Activated CD8-positive, alpha-beta memory T cell treated with anti-CD3 and anti-CD28 coated beads for 36 hours (primary cell): Measurements from ENCODE around the gene RHOG. TPM values are rescaled to one million over a fixed set of nuclear protein-coding genes. Genes with fewer than 3 reads are reported as not detected.
"Not testable (repeated sequence)": the region's sequence is repeated elsewhere in the genome, so short reads cannot be mapped to it uniquely, and the experiment has no call there.

Experiments used
- CTCF ChIA-PET: fragments of 350-600 bp; sonication (Branson Sonifier 250); formaldehyde crosslinking; loops from one replicate; lab custom pipeline; 2021; ENCODE audit warnings: antibody characterized with exemption; lab: Charles Lee
- POLR2A ChIA-PET: fragments of 350-600 bp; sonication (Branson Sonifier 250); formaldehyde crosslinking; loops from one replicate; lab custom pipeline; 2021; ENCODE audit warnings: antibody characterized with exemption; lab: Charles Lee
- total RNA-seq, 2 experiments: library from RNA; stranded (reverse); gene quantifications; one replicate each; pipeline ENCODE4 v1.2.3, GENCODE V29; 2021

RHOG gene
- total RNA-seq, 2 experiments from 2014 or later = 188 to 190 TPM

DNA sequence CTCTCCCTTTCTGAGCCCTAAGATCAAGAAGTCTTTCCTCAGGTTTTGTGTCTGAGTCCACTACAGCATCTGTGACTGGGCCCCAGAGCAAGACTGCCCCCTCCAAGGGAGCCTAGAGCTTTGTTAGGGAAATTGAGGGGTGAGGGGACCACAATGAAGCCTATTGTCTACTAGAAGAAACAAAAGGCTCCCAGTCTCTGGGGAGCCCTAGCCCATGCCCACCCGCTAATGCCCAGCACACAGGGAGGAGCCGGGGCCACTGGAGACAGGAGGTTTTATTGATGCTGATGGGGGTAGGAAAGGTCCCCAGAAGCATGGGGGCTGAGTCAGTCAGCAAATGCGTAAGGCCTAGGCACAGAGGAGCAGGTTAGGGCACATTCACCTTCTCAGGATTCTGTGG, 14.0 kb downstream of the RHOG start:
- ChIA-PET CTCF (no interaction called here), POLR2A (no interaction called here)

- POLR2A ChIA-PET = interaction anchor here (0.6 to 0.9 kb wide), 3 partner anchors 15 to 27 kb away, joined by 3 read pairs; partner anchors contain the start of gene RHOG
- CTCF ChIA-PET = interaction anchor here (1.0 to 1.6 kb wide), 6 partner anchors 8 to 29 kb away, joined by 3 to 14 read pairs (median 4); partner anchors contain the start of gene PGAP2
Observed at GRCh38 chr11:3825473-3826154, 15.1 kb downstream of the RHOG start.

DNA sequence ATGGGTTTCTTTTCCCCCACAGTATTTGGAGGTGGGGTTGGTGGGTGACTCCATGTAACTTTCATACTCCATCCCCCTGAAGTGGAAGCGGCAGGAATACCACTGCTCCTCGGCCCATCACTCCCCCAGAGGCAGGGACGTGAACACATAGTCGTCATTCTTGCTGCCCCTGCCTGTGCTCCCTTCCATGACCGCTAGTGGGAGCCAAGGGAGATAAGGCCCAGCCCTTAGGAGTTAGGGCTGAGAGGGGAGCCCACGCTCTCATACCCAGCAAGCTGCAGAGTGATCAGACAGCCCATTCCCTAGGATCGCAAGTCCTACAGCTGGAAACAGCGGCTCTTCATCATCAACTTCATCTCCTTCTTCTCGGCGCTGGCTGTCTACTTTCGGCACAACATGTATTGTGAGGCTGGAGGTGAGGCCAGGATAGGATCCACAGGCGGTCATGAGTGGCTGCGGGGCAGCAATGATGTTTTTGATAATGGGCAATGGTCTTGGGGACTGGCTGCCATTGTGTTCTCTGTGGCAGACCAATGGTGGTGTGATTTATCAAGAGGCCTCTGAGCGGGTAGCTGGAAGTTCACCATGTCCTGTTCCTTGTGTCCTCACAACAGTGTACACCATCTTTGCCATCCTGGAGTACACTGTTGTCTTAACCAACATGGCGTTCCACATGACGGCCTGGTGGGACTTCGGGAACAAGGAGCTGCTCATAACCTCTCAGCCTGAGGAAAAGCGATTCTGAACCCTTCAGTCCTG, 15.9 kb downstream of the RHOG start:
- ChIA-PET POLR2A (interaction anchor here (0.6 to 0.9 kb wide), 3 partner anchors 16 to 26 kb away, joined by 3 read pairs; partner anchors contain the start of gene RHOG), CTCF (interaction anchor here (0.9 to 1.6 kb wide), 7 partner anchors 9 to 29 kb away, joined by 3 to 14 read pairs (median 3); partner anchors contain the start of gene PGAP2)

- POLR2A ChIA-PET = interaction anchor here (0.6 kb wide), 1 partner anchor 185 kb away, joined by 3 read pairs; no protein-coding TSS in a partner anchor
- CTCF ChIA-PET = interaction anchor here (0.8 to 1.8 kb wide), 3 partner anchors 9 to 249 kb away, joined by 3 to 14 read pairs (median 5); no protein-coding TSS in a partner anchor
Observed at GRCh38 chr11:3823762-3824506, 16.8 kb downstream of the RHOG start.

DNA sequence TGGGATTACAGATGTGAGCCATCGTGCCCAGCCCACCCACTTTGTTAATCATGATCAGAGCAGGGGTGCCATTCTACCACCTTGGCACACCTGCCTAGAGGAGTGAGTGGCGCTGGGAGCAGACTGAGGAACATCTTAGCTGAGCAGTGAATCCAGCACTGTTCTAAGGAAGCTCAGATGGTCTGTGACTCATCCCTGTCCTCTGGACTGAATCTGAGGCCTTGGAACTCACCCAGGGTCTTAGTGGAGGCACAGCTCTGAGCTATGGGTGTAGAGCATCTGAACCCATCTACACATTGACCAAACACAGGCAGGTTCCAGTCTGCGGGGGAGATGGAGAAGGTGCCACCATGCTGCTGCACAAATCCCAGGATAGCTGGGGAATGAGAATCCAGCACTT, 17.5 kb downstream of the RHOG start:
- ChIA-PET CTCF (interaction anchor here (0.8 to 1.8 kb wide), 2 partner anchors 9 to 250 kb away, joined by 3 to 5 read pairs; no protein-coding TSS in a partner anchor), POLR2A (interaction anchor here (0.6 kb wide), 1 partner anchor 186 kb away, joined by 3 read pairs; no protein-coding TSS in a partner anchor)

GRCh38 chr11:3822312-3822711, 18.4 kb downstream of the RHOG start:
- ChIA-PET POLR2A (interaction anchor here (0.6 kb wide), 1 partner anchor 126 kb away, joined by 3 read pairs; no protein-coding TSS in a partner anchor), CTCF (interaction anchor here (0.7 to 1.8 kb wide), 3 partner anchors 14 to 288 kb away, joined by 3 to 5 read pairs (median 4); partner anchors contain the start of gene PGAP2)

GRCh38 chr11:3820971-3821370, 19.8 kb downstream of the RHOG start:
- ChIA-PET CTCF (interaction anchor here (2.3 kb wide), 1 partner anchor 13 kb away, joined by 9 read pairs; the partner anchor contains the start of gene PGAP2), POLR2A (no interaction called here)

DNA sequence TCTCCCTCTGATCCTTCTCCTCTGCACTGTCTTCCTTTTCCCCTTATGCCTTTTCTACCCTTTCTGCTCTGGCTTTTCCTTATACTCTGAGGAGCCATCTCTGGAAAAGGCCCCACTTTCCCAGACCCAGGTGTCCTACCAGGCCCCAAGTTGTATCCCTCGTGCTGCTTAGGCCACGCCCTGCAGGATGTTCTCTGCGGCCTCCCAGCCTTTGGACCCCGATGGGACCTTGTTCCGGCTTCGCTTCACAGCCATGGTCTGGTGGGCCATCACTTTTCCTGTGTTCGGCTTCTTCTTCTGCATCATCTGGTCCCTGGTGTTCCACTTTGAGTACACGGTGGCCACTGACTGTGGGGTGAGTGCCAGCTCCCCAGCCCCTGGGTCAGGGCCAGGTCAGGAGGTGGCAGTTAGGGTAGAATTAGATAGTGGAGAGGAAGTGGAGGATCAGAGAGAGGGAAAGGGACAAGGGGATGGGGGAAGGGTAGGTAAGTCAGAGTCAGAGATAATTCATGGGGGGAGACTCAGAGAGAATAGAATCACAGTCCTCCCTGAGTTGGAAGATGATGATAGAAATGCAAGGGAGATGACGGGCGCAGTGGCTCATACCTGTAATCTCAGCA, 23.5 kb downstream of the RHOG start:
- ChIA-PET CTCF (no interaction called here), POLR2A (no interaction called here)

DNA sequence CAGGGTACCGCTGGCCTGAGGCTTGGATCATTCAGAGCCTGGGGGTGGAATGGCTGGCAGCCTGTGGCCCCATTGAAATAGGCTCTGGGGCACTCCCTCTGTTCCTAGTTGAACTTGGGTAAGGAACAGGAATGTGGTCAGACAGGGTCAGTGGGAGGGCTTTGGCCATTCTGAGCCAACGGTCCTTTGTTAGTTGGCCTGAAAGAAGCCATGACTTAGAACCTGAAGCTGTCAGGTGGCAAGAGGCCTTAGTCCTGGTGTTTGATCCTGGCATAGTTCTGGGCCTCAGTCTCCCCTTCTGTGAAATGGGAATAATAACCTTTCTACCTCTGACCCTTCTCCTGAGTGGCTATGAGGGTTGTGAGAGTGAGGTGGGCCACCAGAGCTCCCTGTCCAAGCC, 24.1 kb downstream of the RHOG start:
- POLR2A ChIA-PET = no interaction called here
- CTCF ChIA-PET = no interaction called here

- CTCF ChIA-PET = no interaction called here
- POLR2A ChIA-PET = no interaction called here
Observed at GRCh38 chr11:3815845-3816244, 24.9 kb downstream of the RHOG start.

- CTCF ChIA-PET = interaction anchor here (0.7 kb wide), 1 partner anchor 9 kb away, joined by 3 read pairs; no protein-coding TSS in a partner anchor
- POLR2A ChIA-PET = not testable (repeated sequence)
Observed at GRCh38 chr11:3814832-3815231, 25.9 kb downstream of the RHOG start.

GRCh38 chr11:3810951-3811350, 29.8 kb downstream of the RHOG start:
- ChIA-PET POLR2A (interaction anchor here (0.6 kb wide), 1 partner anchor 12 kb away, joined by 7 read pairs; no protein-coding TSS in a partner anchor), CTCF (interaction anchor here (1.2 to 5.2 kb wide), 2 partner anchors 12 to 44 kb away, joined by 3 to 37 read pairs; partner anchors contain the start of gene NUP98)

DNA sequence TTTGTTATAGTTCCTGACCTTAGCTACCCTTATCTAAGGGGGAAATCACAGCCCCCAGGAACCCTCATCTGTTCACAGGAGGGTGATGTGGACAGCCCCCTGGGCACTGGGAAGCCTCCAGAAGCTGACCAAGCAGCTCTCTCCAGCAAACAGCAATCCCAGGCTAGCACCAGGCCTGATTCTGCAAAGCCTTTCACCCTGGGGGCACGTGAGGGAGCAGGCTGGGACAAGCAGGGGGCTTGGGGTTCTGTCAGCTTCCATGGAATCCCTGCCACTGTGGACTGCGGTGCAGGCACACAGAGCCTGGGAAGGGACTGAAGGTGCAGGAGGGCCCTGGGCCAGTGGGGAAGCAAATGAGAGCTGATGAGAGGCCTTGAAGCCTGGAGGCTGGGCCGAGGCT, 30.3 kb downstream of the RHOG start:
- ChIA-PET CTCF (interaction anchor here (1.2 to 5.2 kb wide), 4 partner anchors 11 to 44 kb away, joined by 3 to 37 read pairs (median 7); partner anchors contain the start of gene NUP98), POLR2A (interaction anchor here (0.6 kb wide), 1 partner anchor 12 kb away, joined by 7 read pairs; no protein-coding TSS in a partner anchor)

DNA sequence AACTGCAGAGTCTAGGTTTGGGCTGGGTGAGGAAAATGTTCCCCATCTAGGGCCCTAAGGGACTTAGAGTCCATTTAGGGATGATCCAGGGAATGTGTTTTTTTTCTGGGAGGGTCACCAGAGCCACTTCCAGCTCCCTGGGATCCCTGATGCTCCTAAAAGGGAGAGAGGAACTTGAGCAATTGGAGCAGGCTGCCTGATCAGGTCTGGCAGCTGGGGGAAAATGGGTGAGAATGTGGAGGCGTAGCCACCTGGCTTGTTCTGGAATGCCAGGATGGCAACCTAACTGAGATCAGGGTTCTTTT, 31.2 kb downstream of the RHOG start:
- ChIA-PET POLR2A (interaction anchor here (1.2 kb wide), 1 partner anchor 22 kb away, joined by 5 read pairs; no protein-coding TSS in a partner anchor), CTCF (interaction anchor here (1.3 to 5.2 kb wide), 7 partner anchors 10 to 263 kb away, joined by 3 to 37 read pairs (median 7); partner anchors contain the start of gene NUP98)

GRCh38 chr11:3808861-3809623, 31.7 kb downstream of the RHOG start:
- POLR2A ChIA-PET = interaction anchor here (0.8 to 1.2 kb wide), 2 partner anchors 11 to 22 kb away, joined by 3 to 5 read pairs; partner anchors contain the start of gene NUP98
- CTCF ChIA-PET = interaction anchor here (0.7 to 5.2 kb wide), 20 partner anchors 10 to 264 kb away, joined by 3 to 37 read pairs (median 4); partner anchors contain the start of gene NUP98

- ChIA-PET CTCF (interaction anchor here (0.5 to 5.2 kb wide), 27 partner anchors 9 to 265 kb away, joined by 3 to 37 read pairs (median 4); partner anchors contain the start of gene NUP98), POLR2A (interaction anchor here (0.6 to 1.2 kb wide), 5 partner anchors 10 to 105 kb away, joined by 3 to 5 read pairs (median 3); partner anchors contain the start of gene NUP98)
Observed at GRCh38 chr11:3807909-3808860, 32.6 kb downstream of the RHOG start, which contains the start of gene PGAP2. TSS of gene PGAP2 (plus strand) at chr11:3808560. CDS start at chr11:3811260, 2,700 bp downstream.
